ENCODE results near the gene GPR142. TPM values are rescaled to one million over a fixed set of nuclear protein-coding genes. Genes with fewer than 3 reads are reported as not detected.

GPR142 gene
- total RNA-seq, 1 experiment from 2014 or later = 0.33 TPM

GRCh38 chr17:74392848-74393247 is 25.5 kb downstream of the GPR142 start:
- Histone ChIP-seq H2AK5ac (ENCODE audit: insufficient read length, low read length) (no peak overlapping the region), H3K23me2 (ENCODE audit: insufficient read length, low read depth, low read length, poor library complexity, severe bottlenecking) (peaks cover 2% of the 10 kb centered on the region), H3K4me1 (ENCODE audit: insufficient read depth, low read length) (no peaks in the 10 kb centered on the region), H4K20me1 (ENCODE audit: control insufficient read depth, insufficient read depth, insufficient read length) (no peaks in the 10 kb centered on the region), H3K9me3 (ENCODE audit: control insufficient read depth, low read depth, low read length) (no peaks in the 10 kb centered on the region), H3K14ac (ENCODE audit: insufficient read depth, low read length) (no peak overlapping the region), H4K91ac (ENCODE audit: insufficient read length, low read depth, low read length) (no peak overlapping the region), H3K9ac (ENCODE audit: extremely low read depth, insufficient read length, low read length) (no peak overlapping the region), H3T11ph (ENCODE audit: low read length) (no peak overlapping the region), H3K18ac (ENCODE audit: insufficient read length, low read depth, low read length) (no peak overlapping the region), H4K5ac (ENCODE audit: insufficient read length, low read depth, low read length) (no peak overlapping the region), H2BK12ac (ENCODE audit: insufficient read length, low read depth, low read length) (no peak overlapping the region), H3K79me2 (ENCODE audit: insufficient read depth, low read length) (no peaks in the 10 kb centered on the region), H2AFZ (ENCODE audit: low read length) (no peak overlapping the region), H3K4me2 (ENCODE audit: insufficient read depth, insufficient read length, low read length) (no peak overlapping the region), H3K79me1 (ENCODE audit: insufficient read depth, low read depth, low read length, poor library complexity, severe bottlenecking) (no peaks in the 10 kb centered on the region), H3K27me3 (ENCODE audit: insufficient read depth, low read length) (no peaks in the 10 kb centered on the region), H3K27ac (ENCODE audit: insufficient read length, low read depth, low read length) (no peak overlapping the region), H2BK120ac (ENCODE audit: low read depth, low read length, poor library complexity, severe bottlenecking) (no peak overlapping the region), H3K4ac (ENCODE audit: low read depth, low read length) (no peak overlapping the region), H2BK5ac (ENCODE audit: insufficient read length, low read length) (no peak overlapping the region), H4K8ac (replicated peaks; ENCODE audit: insufficient read length, low read depth, low read length) (no peak overlapping the region), H2BK15ac (ENCODE audit: low read depth, low read length) (no peak overlapping the region), H2BK20ac (ENCODE audit: low read depth, low read length, poor library complexity, severe bottlenecking) (no peak overlapping the region), H3K23ac (ENCODE audit: insufficient read length, low read depth, low read length) (no peak overlapping the region), H3K56ac (ENCODE audit: insufficient read length, low read depth, low read length) (no peak overlapping the region)
- no CpG with 5 or more reads among the region's 5 CpGs for WGBS (ENCODE audit: extremely low coverage, insufficient read length, low lambda C conversion rate)
- H3K4me1 Mint-ChIP-seq = peaks cover 12 to 33% of the 10 kb centered on the region in 2 experiments
- DNase-seq = peak; percentile 61
- peaks cover 15% of the 10 kb centered on the region for H3K27me3 Mint-ChIP-seq (ENCODE audit: low read depth)
- TF ChIP-seq, protein P1, sequence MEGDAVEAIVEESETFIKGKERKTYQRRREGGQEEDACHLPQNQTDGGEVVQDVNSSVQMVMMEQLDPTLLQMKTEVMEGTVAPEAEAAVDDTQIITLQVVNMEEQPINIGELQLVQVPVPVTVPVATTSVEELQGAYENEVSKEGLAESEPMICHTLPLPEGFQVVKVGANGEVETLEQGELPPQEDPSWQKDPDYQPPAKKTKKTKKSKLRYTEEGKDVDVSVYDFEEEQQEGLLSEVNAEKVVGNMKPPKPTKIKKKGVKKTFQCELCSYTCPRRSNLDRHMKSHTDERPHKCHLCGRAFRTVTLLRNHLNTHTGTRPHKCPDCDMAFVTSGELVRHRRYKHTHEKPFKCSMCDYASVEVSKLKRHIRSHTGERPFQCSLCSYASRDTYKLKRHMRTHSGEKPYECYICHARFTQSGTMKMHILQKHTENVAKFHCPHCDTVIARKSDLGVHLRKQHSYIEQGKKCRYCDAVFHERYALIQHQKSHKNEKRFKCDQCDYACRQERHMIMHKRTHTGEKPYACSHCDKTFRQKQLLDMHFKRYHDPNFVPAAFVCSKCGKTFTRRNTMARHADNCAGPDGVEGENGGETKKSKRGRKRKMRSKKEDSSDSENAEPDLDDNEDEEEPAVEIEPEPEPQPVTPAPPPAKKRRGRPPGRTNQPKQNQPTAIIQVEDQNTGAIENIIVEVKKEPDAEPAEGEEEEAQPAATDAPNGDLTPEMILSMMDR (conservative IDR thresholded peaks at IDR 0.05) = no peak
- no peak overlapping the region for H3K27ac Mint-ChIP-seq
- no peaks in the 10 kb centered on the region; a peak in 1 of 7 replicates for H3K36me3 Mint-ChIP-seq (ENCODE audit: insufficient read depth in 1 of 3, low read depth in 3 of 3)
- H3K9me3 Mint-ChIP-seq = peaks cover 0 to 4% of the 10 kb centered on the region in 2 experiments; a peak in 1 of 5 replicates
- no peak overlapping the region for H3K4me3 Mint-ChIP-seq
